ENCODE data around the gene MAPK8IP3. TPM values are rescaled to one million over a fixed set of nuclear protein-coding genes. Genes with fewer than 3 reads are reported as not detected.

MAPK8IP3 gene
- total RNA-seq, 1 experiment from 2014 or later = 41.1 TPM

GRCh38 chr16:1745181-1745899 is 39.3 kb downstream of the MAPK8IP3 start:
- no peaks in the 10 kb centered on the region for H3K4me1 ChIP-seq (ENCODE audit: insufficient read depth, low read length)
- DNase-seq = peak; percentile 36
- H3K27ac ChIP-seq (ENCODE audit: low read length) = 0 out of 2 replicates have a peak overlapping the region, but pooled peaks have one; percentile 5
- no peaks in the 10 kb centered on the region for H3K36me3 ChIP-seq (ENCODE audit: low read depth, low read length)
- H3F3A ChIP-seq (ENCODE audit: low read length, unreplicated experiment) = no peaks in the 10 kb centered on the region
- ATAC-seq = peak; percentile 53
- H4K20me1 ChIP-seq (ENCODE audit: low read length) = no peaks in the 10 kb centered on the region
- H3K9ac ChIP-seq (ENCODE audit: low read length) = no peak overlapping the region
- H3K4me2 ChIP-seq (ENCODE audit: low read length) = no peak overlapping the region
- intact Hi-C loops (cut with micrococcal nuclease) = no loop called here
- no peaks in the 10 kb centered on the region for H3K27me3 ChIP-seq (ENCODE audit: low read length)
- no peaks in the 10 kb centered on the region for H3K79me2 ChIP-seq (ENCODE audit: low read length)
- CTCF ChIA-PET = no interaction called here
- no peak overlapping the region for H2AFZ ChIP-seq (ENCODE audit: low read length)
- no peak for TF ChIP-seq CTCF (conservative IDR thresholded peaks at IDR 0.05; ENCODE audit: low read depth, low read length)
- no peak for TF ChIP-seq EZH2phosphoT487 (IDR thresholded peaks at IDR 0.05; ENCODE audit: borderline replicate concordance, low read length)
- TF ChIP-seq EZH2 (IDR thresholded peaks at IDR 0.05; ENCODE audit: low read length, unreplicated experiment) = no peak
- H3K4me3 ChIP-seq (ENCODE audit: low read length) = no peak overlapping the region
- H3K9me3 ChIP-seq (ENCODE audit: low read length) = no peaks in the 10 kb centered on the region
- POLR2A ChIA-PET (ENCODE audit: unreplicated experiment) = no interaction called here
- BruUV-seq (replicated peaks) = no TSS peak
- H3K9me2 ChIP-seq (replicated peaks; ENCODE audit: low read length) = no peaks in the 10 kb centered on the region

- H3K4me3 ChIP-seq (ENCODE audit: low read length) = no peak overlapping the region
- no peaks in the 10 kb centered on the region for H3K9me3 ChIP-seq (ENCODE audit: low read length)
- ChIA-PET CTCF (no interaction called here), POLR2A (ENCODE audit: unreplicated experiment) (interaction anchor here (0.7 kb wide), 1 partner anchor 25 kb away, joined by 3 read pairs; no protein-coding TSS in a partner anchor)
- DNase-seq (peak; percentile 4), ATAC-seq (no peak)
- H3K9ac ChIP-seq (ENCODE audit: low read length) = no peak overlapping the region
- 0 out of 2 replicates have a peak overlapping the region, but pooled peaks have one; percentile 5 for H3K27ac ChIP-seq (ENCODE audit: low read length)
- no peaks in the 10 kb centered on the region for H3K36me3 ChIP-seq (ENCODE audit: low read depth, low read length)
- TF ChIP-seq CTCF (conservative IDR thresholded peaks at IDR 0.05; ENCODE audit: low read depth, low read length) (no peak), EZH2 (IDR thresholded peaks at IDR 0.05; ENCODE audit: low read length, unreplicated experiment) (no peak), EZH2phosphoT487 (IDR thresholded peaks at IDR 0.05; ENCODE audit: borderline replicate concordance, low read length) (no peak)
- no peaks in the 10 kb centered on the region for H4K20me1 ChIP-seq (ENCODE audit: low read length)
- H3K4me2 ChIP-seq (ENCODE audit: low read length) = no peak overlapping the region
- no peaks in the 10 kb centered on the region for H3K27me3 ChIP-seq (ENCODE audit: low read length)
- TSS peak; percentile 20 for BruUV-seq (replicated peaks)
- H3K4me1 ChIP-seq (ENCODE audit: insufficient read depth, low read length) = no peaks in the 10 kb centered on the region
- intact Hi-C loops (cut with micrococcal nuclease) = no loop called here
- no peak overlapping the region for H2AFZ ChIP-seq (ENCODE audit: low read length)
- H3K79me2 ChIP-seq (ENCODE audit: low read length) = no peaks in the 10 kb centered on the region
- H3K9me2 ChIP-seq (replicated peaks; ENCODE audit: low read length) = no peaks in the 10 kb centered on the region
- no peaks in the 10 kb centered on the region for H3F3A ChIP-seq (ENCODE audit: low read length, unreplicated experiment)
These were observed 40.1 kb downstream of the MAPK8IP3 start for GRCh38 chr16:1745900-1746692.
